Adrenal gland (tissue), 12 donors: Measurements from ENCODE around the gene MYF6. TPM values are rescaled to one million over a fixed set of nuclear protein-coding genes. Genes with fewer than 3 reads are reported as not detected.

ENCODE experiments used
- DNase-seq, 7 donors: peaks; one replicate each; pipeline ENCODE4 v3.0.0-alpha.2; 2019 to 2020
- H3K27ac ChIP-seq, 5 donors: fragments of 200-600 bp; sonication (generic) in 4 of 5; 1 replicate in 3 of 5; 2 replicates in 2 of 5; pipeline versions ENCODE4 v1.5.1 to v1.8.0; 2016 to 2020; ENCODE audit warnings: mild to moderate bottlenecking in 1 of 5
- H3K27me3 ChIP-seq: fragments of 200-600 bp; 2 replicates; pipeline ENCODE4 v1.8.0; 2021
- H3K36me3 ChIP-seq, 2 donors: fragments of 200-600 bp; replicated peaks in 1 of 2; 1 replicate in 1 of 2; 2 replicates in 1 of 2; pipeline versions ENCODE4 v1.5.1 to v1.8.0; 2018 to 2022
- H3K4me1 ChIP-seq, 2 donors: fragments of 200-600 bp; replicated peaks in 1 of 2; 1 replicate in 1 of 2; 2 replicates in 1 of 2; pipeline versions ENCODE4 v1.5.1 to v1.8.0; 2018 to 2021
- H3K4me3 ChIP-seq, 4 donors: fragments of 200-600 bp; sonication (generic) in 3 of 4; one replicate each; pipeline ENCODE4 v1.5.1; 2016 to 2018
- H3K9me3 ChIP-seq, 3 donors: fragments of 200-600 bp; sonication (generic) in 1 of 3; replicated peaks in 1 of 3; 1 replicate in 2 of 3; 2 replicates in 1 of 3; pipeline versions ENCODE4 v1.5.1 to v1.8.0; 2016 to 2021
- CTCF ChIP-seq, 6 experiments: fragments of 450-650 bp in 4 of 6; fragments of 200-600 bp in 2 of 6; sonication (generic) in 1 of 6; IDR thresholded peaks; 1 replicate in 5 of 6; 2 replicates in 1 of 6; pipeline versions ENCODE4 v1.5.1 to v1.8.0; 2016 to 2021; ENCODE audit warnings: antibody characterized with exemption in 6 of 6, mild to moderate bottlenecking in 2 of 6, moderate library complexity in 1 of 6
- POLR2A ChIP-seq, 2 donors: fragments of 450-650 bp; IDR thresholded peaks; one replicate each; pipeline ENCODE4 v1.6.1; 2017; ENCODE audit warnings: antibody characterized with exemption in 2 of 2, mild to moderate bottlenecking in 2 of 2, moderate library complexity in 1 of 2
- WGBS, 4 donors: extraction: QIAGEN DNeasy Blood & Tissue Kit in 2 of 4; methylation state at CpG; one replicate each; pipeline versions ENCODE4 v1.1.5 to v1.1.7; 2013 to 2017; 5-methylcytosine and 5-hydroxymethylcytosine counted together
- intact Hi-C, 2 donors: fragments of 100-400 bp; cut with DNase I; formaldehyde crosslinking; loops; one replicate each; pipeline versions ENCODE4 v1.14.1 to v1.15.0; 2022 to 2023
- polyA plus RNA-seq, 3 donors: library from polyadenylated mRNA; stranded (reverse); fragments of 200-250 nt in 2 of 3; fragments of 350-450 nt in 1 of 3; fragmentation: Illumina TruSeq in 1 of 3; extraction: RNeasy Lipid Tissue Mini Kit (QIAGEN cat#74804) in 1 of 3; gene quantifications; one replicate each; pipeline ENCODE4 v1.2.3, GENCODE V29; 2013 to 2014
- total RNA-seq, 9 donors: library from RNA; depleted of rRNA in 4 of 9; stranded (reverse); fragments of >200 nt in 4 of 9; fragments of 120-200 nt in 1 of 9; fragmentation: NEBNext Ultra II Directional in 1 of 9; extraction: Animal tissue kit (Norgen Biotek cat#: 25700) in 1 of 9; gene quantifications; one replicate each; pipeline versions ENCODE4 v1.1.0 to v1.2.4, GENCODE V29; 2013 to 2023
- donor health status: healthy with polysubstance abuse.
- donor health status: Bipolar disorder and iron deficiency.
- donor health status: DM: yes; HTN: yes; CAD: no.
- donor health status: DM: no; HTN: no; CAD: no.
- donor health status: DM: no; HTN: no; CAD: no.
- donor health status: DM: yes; HTN: yes; CAD: no.

Gene MYF6
- total and polyA plus RNA-seq, 12 donors, result 0.10 to 0.51 TPM; not detected in 10

- no peak overlapping the region for H3K27ac ChIP-seq
- H3K9me3 ChIP-seq, result no peaks in the 10 kb centered on the region
- H3K27me3 ChIP-seq, result no peaks in the 10 kb centered on the region
- H3K4me1 ChIP-seq, result no peaks in the 10 kb centered on the region
- 55 to 95% (median 88%) methylated on average over 1 of the region's 1 CpG for WGBS, 4 donors
- TF ChIP-seq POLR2A (IDR thresholded peaks at IDR 0.05), result no peak
- TF ChIP-seq CTCF (IDR thresholded peaks at IDR 0.05), result no peak
- H3K4me3 ChIP-seq, result no peak overlapping the region
- H3K36me3 ChIP-seq, result no peaks in the 10 kb centered on the region
- intact Hi-C loops, result no loop called here
- no peak for DNase-seq
Observed at GRCh38 chr12:80692114-80692513, 15.3 kb upstream of the MYF6 start.

GRCh38 chr12:80697270-80697887 lies 10.1 kb upstream of the MYF6 start:
- DNase-seq, result no peak
- 55 to 65% (median 58%) methylated on average over 2 of the region's 2 CpGs for WGBS, 4 donors
- Histone ChIP-seq H3K27ac (no peak overlapping the region), H3K9me3 (no peaks in the 10 kb centered on the region), H3K36me3 (no peaks in the 10 kb centered on the region), H3K4me3 (no peak overlapping the region), H3K4me1 (no peaks in the 10 kb centered on the region), H3K27me3 (no peaks in the 10 kb centered on the region)
- intact Hi-C loops, result no loop called here
- TF ChIP-seq CTCF (IDR thresholded peaks at IDR 0.05) (no peak), POLR2A (IDR thresholded peaks at IDR 0.05) (no peak)

- Histone ChIP-seq H3K27me3 (no peaks in the 10 kb centered on the region), H3K4me1 (no peaks in the 10 kb centered on the region), H3K27ac (no peak overlapping the region), H3K9me3 (no peaks in the 10 kb centered on the region), H3K4me3 (no peak overlapping the region), H3K36me3 (no peaks in the 10 kb centered on the region)
- intact Hi-C loops, result no loop called here
- TF ChIP-seq CTCF (IDR thresholded peaks at IDR 0.05), result no peak
- no peak for TF ChIP-seq POLR2A (IDR thresholded peaks at IDR 0.05)
- WGBS, 4 donors, result 73 to 84% (median 80%) methylated on average over 7 of the region's 7 CpGs
- no peak for DNase-seq
Observed at GRCh38 chr12:80698256-80698655, 9.2 kb upstream of the MYF6 start.

GRCh38 chr12:80698847-80699542 lies 8.4 kb upstream of the MYF6 start:
- H3K4me1 ChIP-seq, result no peaks in the 10 kb centered on the region
- no peak overlapping the region for H3K27ac ChIP-seq
- no peak overlapping the region for H3K4me3 ChIP-seq
- no peak for TF ChIP-seq CTCF (IDR thresholded peaks at IDR 0.05)
- no peak for TF ChIP-seq POLR2A (IDR thresholded peaks at IDR 0.05)
- intact Hi-C loops, result no loop called here
- DNase-seq, result no peak
- H3K36me3 ChIP-seq, result no peaks in the 10 kb centered on the region
- H3K9me3 ChIP-seq, result no peaks in the 10 kb centered on the region
- WGBS, 4 donors, result 65 to 72% (median 68%) methylated on average over 7 of the region's 7 CpGs
- H3K27me3 ChIP-seq, result no peaks in the 10 kb centered on the region
